ENCODE data around the gene KCTD20.

DNA sequence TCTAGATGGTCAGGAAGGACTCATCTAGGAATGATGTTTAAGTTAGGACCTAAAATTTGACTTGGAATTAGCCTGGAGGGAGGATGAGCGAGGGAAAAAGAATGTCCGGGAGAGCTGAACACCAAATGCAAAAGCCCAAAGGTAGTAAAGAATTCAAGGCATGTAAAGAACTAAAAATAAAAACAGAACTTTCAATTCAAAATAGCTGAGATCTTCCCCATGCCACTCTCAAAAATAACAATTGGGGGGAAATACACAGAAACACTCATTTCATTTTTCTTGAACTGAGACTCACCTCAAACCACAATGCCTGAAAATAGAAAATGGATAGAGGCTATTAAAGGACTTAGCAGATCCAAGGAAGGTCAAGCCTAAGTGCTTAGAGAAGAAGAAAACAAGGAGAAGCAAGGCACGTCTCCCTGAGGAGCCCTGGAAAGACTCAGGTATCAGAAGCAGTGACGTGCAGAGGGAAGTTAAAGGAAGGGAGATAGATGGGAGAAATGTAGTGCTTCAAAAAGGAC, 10.6 kb upstream of the KCTD20 start:
- TF ChIP-seq, protein P1, sequence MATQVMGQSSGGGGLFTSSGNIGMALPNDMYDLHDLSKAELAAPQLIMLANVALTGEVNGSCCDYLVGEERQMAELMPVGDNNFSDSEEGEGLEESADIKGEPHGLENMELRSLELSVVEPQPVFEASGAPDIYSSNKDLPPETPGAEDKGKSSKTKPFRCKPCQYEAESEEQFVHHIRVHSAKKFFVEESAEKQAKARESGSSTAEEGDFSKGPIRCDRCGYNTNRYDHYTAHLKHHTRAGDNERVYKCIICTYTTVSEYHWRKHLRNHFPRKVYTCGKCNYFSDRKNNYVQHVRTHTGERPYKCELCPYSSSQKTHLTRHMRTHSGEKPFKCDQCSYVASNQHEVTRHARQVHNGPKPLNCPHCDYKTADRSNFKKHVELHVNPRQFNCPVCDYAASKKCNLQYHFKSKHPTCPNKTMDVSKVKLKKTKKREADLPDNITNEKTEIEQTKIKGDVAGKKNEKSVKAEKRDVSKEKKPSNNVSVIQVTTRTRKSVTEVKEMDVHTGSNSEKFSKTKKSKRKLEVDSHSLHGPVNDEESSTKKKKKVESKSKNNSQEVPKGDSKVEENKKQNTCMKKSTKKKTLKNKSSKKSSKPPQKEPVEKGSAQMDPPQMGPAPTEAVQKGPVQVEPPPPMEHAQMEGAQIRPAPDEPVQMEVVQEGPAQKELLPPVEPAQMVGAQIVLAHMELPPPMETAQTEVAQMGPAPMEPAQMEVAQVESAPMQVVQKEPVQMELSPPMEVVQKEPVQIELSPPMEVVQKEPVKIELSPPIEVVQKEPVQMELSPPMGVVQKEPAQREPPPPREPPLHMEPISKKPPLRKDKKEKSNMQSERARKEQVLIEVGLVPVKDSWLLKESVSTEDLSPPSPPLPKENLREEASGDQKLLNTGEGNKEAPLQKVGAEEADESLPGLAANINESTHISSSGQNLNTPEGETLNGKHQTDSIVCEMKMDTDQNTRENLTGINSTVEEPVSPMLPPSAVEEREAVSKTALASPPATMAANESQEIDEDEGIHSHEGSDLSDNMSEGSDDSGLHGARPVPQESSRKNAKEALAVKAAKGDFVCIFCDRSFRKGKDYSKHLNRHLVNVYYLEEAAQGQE (IDR thresholded peaks at IDR 0.05) = no peak
- TF ChIP-seq TAF1 (conservative IDR thresholded peaks at IDR 0.05) (no peak), RAD21 (IDR thresholded peaks at IDR 0.05) (no peak), GABPA (IDR thresholded peaks at IDR 0.05 in 1 of 2, conservative IDR thresholded peaks at IDR 0.05 in 1 of 2) (no peak), RXRA (IDR thresholded peaks at IDR 0.05) (no peak), EGR1 (IDR thresholded peaks at IDR 0.05; ENCODE audit: low read depth in 2 of 2) (no peak), YY1 (IDR thresholded peaks at IDR 0.05) (no peak), SP1 (IDR thresholded peaks at IDR 0.05) (no peak), HNF4G (IDR thresholded peaks at IDR 0.05) (no peak)
- TF ChIP-seq, protein P2, sequence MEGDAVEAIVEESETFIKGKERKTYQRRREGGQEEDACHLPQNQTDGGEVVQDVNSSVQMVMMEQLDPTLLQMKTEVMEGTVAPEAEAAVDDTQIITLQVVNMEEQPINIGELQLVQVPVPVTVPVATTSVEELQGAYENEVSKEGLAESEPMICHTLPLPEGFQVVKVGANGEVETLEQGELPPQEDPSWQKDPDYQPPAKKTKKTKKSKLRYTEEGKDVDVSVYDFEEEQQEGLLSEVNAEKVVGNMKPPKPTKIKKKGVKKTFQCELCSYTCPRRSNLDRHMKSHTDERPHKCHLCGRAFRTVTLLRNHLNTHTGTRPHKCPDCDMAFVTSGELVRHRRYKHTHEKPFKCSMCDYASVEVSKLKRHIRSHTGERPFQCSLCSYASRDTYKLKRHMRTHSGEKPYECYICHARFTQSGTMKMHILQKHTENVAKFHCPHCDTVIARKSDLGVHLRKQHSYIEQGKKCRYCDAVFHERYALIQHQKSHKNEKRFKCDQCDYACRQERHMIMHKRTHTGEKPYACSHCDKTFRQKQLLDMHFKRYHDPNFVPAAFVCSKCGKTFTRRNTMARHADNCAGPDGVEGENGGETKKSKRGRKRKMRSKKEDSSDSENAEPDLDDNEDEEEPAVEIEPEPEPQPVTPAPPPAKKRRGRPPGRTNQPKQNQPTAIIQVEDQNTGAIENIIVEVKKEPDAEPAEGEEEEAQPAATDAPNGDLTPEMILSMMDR (IDR thresholded peaks at IDR 0.05; ENCODE audit: low read depth, low read length, missing input control) = no peak
- TF ChIP-seq, protein P3, sequence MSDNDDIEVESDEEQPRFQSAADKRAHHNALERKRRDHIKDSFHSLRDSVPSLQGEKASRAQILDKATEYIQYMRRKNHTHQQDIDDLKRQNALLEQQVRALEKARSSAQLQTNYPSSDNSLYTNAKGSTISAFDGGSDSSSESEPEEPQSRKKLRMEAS (IDR thresholded peaks at IDR 0.05) = no peak
- TF ChIP-seq, protein P4, sequence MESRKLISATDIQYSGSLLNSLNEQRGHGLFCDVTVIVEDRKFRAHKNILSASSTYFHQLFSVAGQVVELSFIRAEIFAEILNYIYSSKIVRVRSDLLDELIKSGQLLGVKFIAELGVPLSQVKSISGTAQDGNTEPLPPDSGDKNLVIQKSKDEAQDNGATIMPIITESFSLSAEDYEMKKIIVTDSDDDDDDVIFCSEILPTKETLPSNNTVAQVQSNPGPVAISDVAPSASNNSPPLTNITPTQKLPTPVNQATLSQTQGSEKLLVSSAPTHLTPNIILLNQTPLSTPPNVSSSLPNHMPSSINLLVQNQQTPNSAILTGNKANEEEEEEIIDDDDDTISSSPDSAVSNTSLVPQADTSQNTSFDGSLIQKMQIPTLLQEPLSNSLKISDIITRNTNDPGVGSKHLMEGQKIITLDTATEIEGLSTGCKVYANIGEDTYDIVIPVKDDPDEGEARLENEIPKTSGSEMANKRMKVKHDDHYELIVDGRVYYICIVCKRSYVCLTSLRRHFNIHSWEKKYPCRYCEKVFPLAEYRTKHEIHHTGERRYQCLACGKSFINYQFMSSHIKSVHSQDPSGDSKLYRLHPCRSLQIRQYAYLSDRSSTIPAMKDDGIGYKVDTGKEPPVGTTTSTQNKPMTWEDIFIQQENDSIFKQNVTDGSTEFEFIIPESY (IDR thresholded peaks at IDR 0.05) = no peak

All from liver (tissue), 3 donors.